GM19397 (cell line): ENCODE data around the gene HEATR3.

Experiments used
- ATAC-seq: cut with Tn5 transposase; IDR thresholded peaks from one replicate; pipeline ENCODE4 v1.9.1; 2021; ENCODE audit warnings: mild to moderate bottlenecking, moderate library complexity; ENCODE audit not compliant: unreplicated experiment

The HEATR3 gene

DNA sequence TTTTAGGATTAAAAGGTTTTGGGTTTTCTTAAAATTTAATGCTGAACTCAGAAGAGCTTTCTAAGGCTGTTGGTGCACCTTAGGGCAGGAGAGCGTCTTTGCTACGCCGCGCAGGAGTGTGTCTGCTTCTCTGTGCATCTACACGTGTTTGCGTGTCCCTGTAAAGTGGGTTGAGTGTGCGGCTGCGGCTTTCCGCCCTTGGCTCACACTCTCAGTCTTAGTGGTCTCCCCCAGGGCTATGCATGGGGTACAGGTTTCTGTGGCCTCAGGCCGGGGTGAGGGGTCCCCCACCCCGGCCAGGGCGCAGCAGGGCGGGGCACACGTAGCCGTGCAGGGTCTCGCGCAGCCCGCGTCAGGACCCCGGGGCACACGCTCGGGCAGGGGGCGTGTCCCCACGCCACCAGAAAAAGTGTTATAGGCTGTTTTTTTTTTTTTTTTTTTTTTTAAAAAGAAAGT lies 86.6 kb downstream of the HEATR3 start:
- peak; percentile 48 for ATAC-seq

DNA sequence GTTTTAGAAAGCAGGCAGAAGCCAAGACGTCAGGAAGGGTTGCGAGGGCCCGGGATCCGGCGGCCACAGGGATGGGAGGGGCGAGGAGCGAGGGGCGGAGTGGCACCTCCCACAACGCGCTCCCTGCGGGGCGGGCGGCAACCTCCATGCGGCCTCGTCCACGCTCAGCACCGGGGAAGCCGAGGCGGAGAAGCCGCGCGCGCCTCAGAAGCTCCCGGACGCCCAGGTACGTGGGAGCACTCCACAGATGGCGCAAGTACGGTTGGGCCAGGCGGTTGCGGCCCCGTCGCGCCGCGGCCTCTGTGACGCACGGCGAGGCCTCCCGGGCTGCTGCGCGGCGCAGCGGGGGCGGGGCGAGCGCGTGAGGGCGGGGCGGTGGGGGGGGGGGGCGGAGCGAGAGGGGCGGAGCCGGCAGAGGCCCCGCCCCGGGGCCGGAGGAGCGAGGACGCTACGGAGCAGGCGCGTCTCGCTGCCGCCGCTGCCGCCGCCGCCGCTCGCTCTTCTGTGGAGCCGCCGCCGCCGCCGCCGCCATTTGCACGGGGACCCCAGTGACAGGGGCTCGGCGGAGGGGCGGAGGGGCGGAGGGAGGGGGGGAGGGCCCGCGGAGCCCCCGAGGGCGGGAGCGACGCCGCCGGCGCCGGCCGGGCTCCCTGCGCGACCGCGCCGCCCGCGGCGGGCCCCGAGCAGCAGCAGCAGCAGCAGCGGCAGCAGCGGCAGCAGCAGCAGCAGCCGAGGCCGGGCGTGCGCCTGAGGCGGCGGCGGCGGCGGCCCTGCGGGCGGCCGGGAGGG lies 87.2 kb downstream of the HEATR3 start, which contains the start of gene TENT4B:
Gene TENT4B, plus strand, starts transcription at position 500 of the 789 bp plus-strand sequence. CDS start 316 bp downstream, outside the sequence.
- ATAC-seq: peak; percentile 75

DNA sequence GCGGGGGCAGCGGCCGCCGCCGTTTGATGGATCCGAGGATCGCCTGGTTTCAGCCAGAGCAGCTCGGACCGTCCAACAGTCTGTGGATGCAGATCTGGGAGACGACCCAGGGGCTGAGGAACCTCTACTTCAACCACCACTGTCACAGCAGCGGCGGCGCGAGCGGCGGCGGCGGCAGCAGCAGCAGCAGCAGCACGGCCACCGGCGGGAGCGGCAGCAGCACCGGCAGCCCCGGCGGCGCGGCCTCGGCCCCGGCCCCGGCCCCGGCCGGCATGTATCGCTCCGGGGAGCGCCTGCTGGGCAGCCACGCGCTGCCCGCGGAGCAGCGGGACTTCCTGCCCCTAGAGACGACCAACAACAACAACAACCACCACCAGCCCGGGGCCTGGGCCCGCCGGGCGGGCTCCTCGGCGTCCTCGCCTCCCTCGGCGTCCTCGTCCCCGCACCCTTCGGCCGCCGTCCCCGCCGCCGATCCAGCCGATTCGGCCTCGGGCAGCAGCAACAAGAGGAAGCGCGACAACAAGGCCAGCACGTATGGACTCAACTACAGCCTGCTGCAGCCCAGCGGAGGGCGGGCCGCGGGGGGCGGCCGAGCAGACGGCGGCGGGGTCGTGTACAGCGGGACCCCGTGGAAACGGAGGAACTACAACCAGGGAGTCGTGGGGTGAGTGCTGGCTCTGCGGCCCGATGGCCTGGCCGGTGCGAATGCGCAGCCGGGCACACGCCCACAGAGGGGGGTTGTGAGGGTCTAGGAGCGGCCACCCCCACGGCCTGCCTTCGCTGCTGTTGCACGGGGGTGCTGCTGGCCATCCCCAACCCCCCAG lies 88.0 kb downstream of the HEATR3 start:
- peak; percentile 21 for ATAC-seq

DNA sequence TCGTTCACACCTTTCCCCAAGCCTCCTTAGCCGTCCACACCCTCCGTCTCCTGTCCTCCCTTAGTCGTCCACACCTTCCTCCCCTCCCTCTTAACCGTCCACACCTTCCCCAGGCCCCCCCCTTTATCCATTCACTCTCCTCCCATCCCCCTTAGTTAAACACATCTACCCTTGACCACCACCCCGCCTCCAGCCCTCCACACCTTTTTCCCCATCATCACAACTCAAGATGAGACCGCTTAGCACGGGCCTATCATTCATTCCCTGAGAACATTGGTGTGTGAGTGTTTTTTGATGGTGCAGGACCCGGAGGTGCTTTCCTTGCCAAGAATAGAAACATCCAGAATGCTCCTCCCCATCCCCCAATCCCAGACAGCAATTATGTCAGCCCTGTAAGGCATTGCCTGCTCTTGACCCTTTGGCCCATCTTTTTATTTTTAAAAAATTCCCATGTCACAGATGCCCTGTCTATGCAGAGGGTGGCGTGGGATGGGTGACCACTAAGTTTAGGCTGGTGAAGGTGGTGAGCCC lies 88.7 kb downstream of the HEATR3 start:
- no peak for ATAC-seq

DNA sequence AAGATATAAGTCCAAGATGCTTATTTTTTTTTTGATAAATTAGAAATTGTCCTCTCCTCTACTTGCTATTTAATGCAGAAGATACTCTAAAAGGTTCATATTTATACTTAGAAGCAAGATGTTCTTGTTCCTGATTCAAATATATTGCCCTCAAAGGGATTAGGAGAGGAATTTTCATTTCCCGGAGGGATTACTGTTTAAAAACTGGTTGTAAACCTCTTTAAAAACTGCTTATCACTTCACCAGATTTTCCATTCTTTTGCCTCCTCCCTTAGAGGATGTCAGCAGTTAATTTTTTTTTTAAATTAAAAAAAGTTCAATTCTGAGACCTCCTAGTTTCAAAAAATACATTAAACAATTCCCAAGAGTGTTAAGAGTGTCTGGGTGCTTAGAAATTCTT lies 90.2 kb downstream of the HEATR3 start:
- no peak for ATAC-seq
